Measurements from ENCODE around the gene MKLN1.

Gene MKLN1

GRCh38 chr7:131354390-131354789 is 26.7 kb downstream of the MKLN1 start:
- DNase-seq (ENCODE audit: low spot score), result no peak

GRCh38 chr7:131355917-131356777 is 28.5 kb downstream of the MKLN1 start:
- no peak for DNase-seq (ENCODE audit: low spot score)

GRCh38 chr7:131357282-131357880 is 29.7 kb downstream of the MKLN1 start:
- no peak for DNase-seq (ENCODE audit: low spot score)

- no peak for DNase-seq (ENCODE audit: low spot score)
Measured at GRCh38 chr7:131358636-131359035, 31.0 kb downstream of the MKLN1 start.

- DNase-seq (ENCODE audit: low spot score), result no peak
Measured at GRCh38 chr7:131359136-131359776, 31.6 kb downstream of the MKLN1 start.

- DNase-seq (ENCODE audit: low spot score), result peak; percentile 12
Measured at GRCh38 chr7:131363719-131364118, 36.0 kb downstream of the MKLN1 start.

- no peak for DNase-seq (ENCODE audit: low spot score)
Measured at GRCh38 chr7:131364767-131365344, 37.2 kb downstream of the MKLN1 start.

- DNase-seq (ENCODE audit: low spot score), result no peak
Measured at GRCh38 chr7:131365838-131366237, 38.2 kb downstream of the MKLN1 start.

GRCh38 chr7:131369354-131369753 is 41.7 kb downstream of the MKLN1 start:
- no peak for DNase-seq (ENCODE audit: low spot score)

- no peak for DNase-seq (ENCODE audit: low spot score)
Measured at GRCh38 chr7:131370523-131370968, 42.9 kb downstream of the MKLN1 start.

GRCh38 chr7:131371411-131371810 is 43.7 kb downstream of the MKLN1 start:
- no peak for DNase-seq (ENCODE audit: low spot score)

- DNase-seq (ENCODE audit: low spot score), result no peak
Measured at GRCh38 chr7:131372554-131372953, 44.9 kb downstream of the MKLN1 start.

GRCh38 chr7:131374821-131375220 is 47.1 kb downstream of the MKLN1 start:
- DNase-seq (ENCODE audit: low spot score), result no peak

GRCh38 chr7:131381069-131381838 is 53.6 kb downstream of the MKLN1 start:
- no peak for DNase-seq (ENCODE audit: low spot score)

- DNase-seq (ENCODE audit: low spot score), result no peak
Measured at GRCh38 chr7:131383417-131384285, 56.0 kb downstream of the MKLN1 start.

- DNase-seq (ENCODE audit: low spot score), result no peak
Measured at GRCh38 chr7:131384286-131384635, 56.6 kb downstream of the MKLN1 start.

- no peak for DNase-seq (ENCODE audit: low spot score)
Measured at GRCh38 chr7:131385039-131385605, 57.4 kb downstream of the MKLN1 start.

GRCh38 chr7:131388126-131388525 is 60.5 kb downstream of the MKLN1 start:
- DNase-seq (ENCODE audit: low spot score), result no peak

- DNase-seq (ENCODE audit: low spot score), result no peak
Measured at GRCh38 chr7:131390275-131390674, 62.6 kb downstream of the MKLN1 start.

- DNase-seq (ENCODE audit: low spot score), result no peak
Measured at GRCh38 chr7:131391145-131391544, 63.5 kb downstream of the MKLN1 start.
